Suprapubic skin (tissue), 4 donors: ENCODE results near the gene MAD1L1. TPM values are rescaled to one million over a fixed set of nuclear protein-coding genes. Genes with fewer than 3 reads are reported as not detected.
"Not testable (repeated sequence)": the region's sequence is repeated elsewhere in the genome, so short reads cannot be mapped to it uniquely, and the experiment has no call there.

Source experiments
- DNase-seq, 2 donors: peaks; one replicate each; pipeline ENCODE4 v3.0.0-alpha.2; 2019; ENCODE audit warnings: low spot score in 2 of 2
- H3K27ac ChIP-seq: fragments of 200-600 bp; sonication (generic); one replicate; pipeline ENCODE4 v1.5.1; 2019
- H3K27me3 ChIP-seq: fragments of 200-600 bp; sonication (generic); one replicate; pipeline ENCODE4 v1.5.1; 2019
- H3K36me3 ChIP-seq: fragments of 200-600 bp; sonication (generic); one replicate; pipeline ENCODE4 v1.5.1; 2019
- H3K4me1 ChIP-seq: fragments of 200-600 bp; sonication (generic); one replicate; pipeline ENCODE4 v1.5.1; 2019
- H3K4me3 ChIP-seq: fragments of 200-600 bp; sonication (generic); one replicate; pipeline ENCODE4 v1.5.1; 2019; ENCODE audit warnings: mild to moderate bottlenecking
- H3K9me3 ChIP-seq: fragments of 200-600 bp; sonication (generic); one replicate; pipeline ENCODE4 v1.5.1; 2019
- EP300 ChIP-seq: sonication (generic); formaldehyde crosslinking; IDR thresholded peaks from one replicate; pipeline ENCODE4 v1.6.1; 2017; ENCODE audit warnings: antibody characterized with exemption
- POLR2A ChIP-seq, 2 donors: fragments of 450-650 bp; IDR thresholded peaks; one replicate each; pipeline ENCODE4 v1.6.1; 2017; ENCODE audit warnings: antibody characterized with exemption in 2 of 2, mild to moderate bottlenecking in 2 of 2, moderate library complexity in 2 of 2
- POLR2AphosphoS5 ChIP-seq, 3 donors: sonication (generic); formaldehyde crosslinking; IDR thresholded peaks; one replicate each; pipeline ENCODE4 v1.6.1; 2017; ENCODE audit warnings: antibody characterized with exemption in 3 of 3
- WGBS: methylation state at CpG from one replicate; pipeline ENCODE4 v1.1.5; 2018; 5-methylcytosine and 5-hydroxymethylcytosine counted together
- total RNA-seq, 4 donors: library from RNA; depleted of rRNA; stranded (reverse); fragments of >200 nt; gene quantifications; one replicate each; pipeline ENCODE4 v1.1.0, GENCODE V29; 2016
- TF ChIP-seq, protein P1 (sequence below), 2 donors: fragments of 200-600 bp in 1 of 2; fragments of 450-650 bp in 1 of 2; sonication (generic) in 1 of 2; IDR thresholded peaks; one replicate each; pipeline ENCODE4 v1.5.1; 2016 to 2019; ENCODE audit warnings: antibody characterized with exemption in 2 of 2, mild to moderate bottlenecking in 1 of 2, moderate library complexity in 1 of 2

The MAD1L1 gene
- total RNA-seq, 4 donors from 2014 or later = 53.2 to 69.8 (median 62.2) TPM

DNA sequence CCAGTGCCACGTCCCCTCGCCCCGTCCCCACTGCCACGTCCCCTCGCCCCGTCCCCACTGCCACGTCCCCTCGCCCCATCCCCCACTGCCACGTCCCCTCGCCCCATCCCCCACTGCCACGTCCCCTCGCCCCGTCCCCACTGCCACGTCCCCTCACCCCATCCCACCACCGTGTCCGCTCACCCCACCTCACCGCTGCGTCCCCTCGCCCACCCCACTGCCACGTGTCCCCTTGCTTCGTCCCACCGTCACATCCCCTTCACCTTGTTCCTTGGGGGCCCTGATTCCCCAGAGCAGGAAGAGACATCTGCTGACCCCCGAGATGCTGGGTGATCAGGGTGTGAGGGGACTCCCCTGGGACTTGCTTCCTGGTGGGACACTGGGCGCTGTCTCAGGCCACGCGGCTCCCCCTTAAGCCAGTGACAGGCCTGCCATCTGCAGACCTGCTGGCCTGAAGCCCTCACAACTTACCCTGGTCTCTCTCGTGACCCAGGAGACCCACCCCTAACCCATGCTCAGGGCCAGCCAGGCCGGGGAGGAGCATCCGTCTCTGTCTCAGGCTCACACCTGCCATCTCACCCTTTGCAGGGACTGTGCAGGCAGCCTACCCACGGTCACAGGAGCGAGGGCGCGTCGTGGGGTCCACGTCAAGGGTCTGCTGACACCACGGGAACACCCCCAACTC, 302.2 kb downstream of the MAD1L1 start:
- Histone ChIP-seq H3K9me3 (no peaks in the 10 kb centered on the region), H3K4me1 (no peaks in the 10 kb centered on the region), H3K4me3 (no peak overlapping the region), H3K27me3 (no peaks in the 10 kb centered on the region), H3K36me3 (peaks cover 4% of the 10 kb centered on the region), H3K27ac (no peak overlapping the region)
- 96% methylated on average over 8 of the region's 36 CpGs for WGBS
- DNase-seq = no peak
- TF ChIP-seq POLR2AphosphoS5 (IDR thresholded peaks at IDR 0.05) (no peak), EP300 (no peak), POLR2A (IDR thresholded peaks at IDR 0.05) (no peak)
- TF ChIP-seq, protein P1, sequence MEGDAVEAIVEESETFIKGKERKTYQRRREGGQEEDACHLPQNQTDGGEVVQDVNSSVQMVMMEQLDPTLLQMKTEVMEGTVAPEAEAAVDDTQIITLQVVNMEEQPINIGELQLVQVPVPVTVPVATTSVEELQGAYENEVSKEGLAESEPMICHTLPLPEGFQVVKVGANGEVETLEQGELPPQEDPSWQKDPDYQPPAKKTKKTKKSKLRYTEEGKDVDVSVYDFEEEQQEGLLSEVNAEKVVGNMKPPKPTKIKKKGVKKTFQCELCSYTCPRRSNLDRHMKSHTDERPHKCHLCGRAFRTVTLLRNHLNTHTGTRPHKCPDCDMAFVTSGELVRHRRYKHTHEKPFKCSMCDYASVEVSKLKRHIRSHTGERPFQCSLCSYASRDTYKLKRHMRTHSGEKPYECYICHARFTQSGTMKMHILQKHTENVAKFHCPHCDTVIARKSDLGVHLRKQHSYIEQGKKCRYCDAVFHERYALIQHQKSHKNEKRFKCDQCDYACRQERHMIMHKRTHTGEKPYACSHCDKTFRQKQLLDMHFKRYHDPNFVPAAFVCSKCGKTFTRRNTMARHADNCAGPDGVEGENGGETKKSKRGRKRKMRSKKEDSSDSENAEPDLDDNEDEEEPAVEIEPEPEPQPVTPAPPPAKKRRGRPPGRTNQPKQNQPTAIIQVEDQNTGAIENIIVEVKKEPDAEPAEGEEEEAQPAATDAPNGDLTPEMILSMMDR (IDR thresholded peaks at IDR 0.05) = no peak

DNA sequence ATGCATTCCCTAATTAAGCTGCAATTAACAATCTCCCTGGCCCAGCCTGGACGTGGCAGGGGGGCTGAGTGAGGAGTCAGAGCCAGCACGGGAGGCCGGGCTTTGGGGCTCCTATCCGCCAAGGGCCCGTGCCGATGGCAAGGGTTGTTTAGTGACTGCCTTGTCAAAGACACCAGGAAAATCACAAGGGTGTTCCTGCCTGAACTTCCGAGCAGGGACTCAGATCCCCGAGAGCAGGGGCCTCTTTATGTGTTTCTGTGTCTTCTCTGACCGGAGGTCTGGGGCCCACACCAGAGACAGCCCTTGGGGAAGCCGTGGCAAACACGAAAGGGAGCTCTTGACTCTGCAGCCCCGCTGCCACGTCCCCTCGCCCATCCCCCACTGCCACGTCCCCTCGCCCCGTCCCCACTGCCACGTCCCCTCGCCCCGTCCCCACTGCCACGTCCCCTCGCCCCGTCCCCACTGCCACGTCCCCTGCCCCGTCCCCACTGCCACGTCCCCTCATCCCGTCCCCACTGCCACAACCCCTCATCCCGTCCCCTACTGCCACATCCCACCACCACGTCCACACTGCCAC, 303.3 kb downstream of the MAD1L1 start:
- not testable (repeated sequence) for H3K4me3 ChIP-seq, H3K27ac ChIP-seq
- WGBS = 100% methylated on average over 7 of the region's 29 CpGs

DNA sequence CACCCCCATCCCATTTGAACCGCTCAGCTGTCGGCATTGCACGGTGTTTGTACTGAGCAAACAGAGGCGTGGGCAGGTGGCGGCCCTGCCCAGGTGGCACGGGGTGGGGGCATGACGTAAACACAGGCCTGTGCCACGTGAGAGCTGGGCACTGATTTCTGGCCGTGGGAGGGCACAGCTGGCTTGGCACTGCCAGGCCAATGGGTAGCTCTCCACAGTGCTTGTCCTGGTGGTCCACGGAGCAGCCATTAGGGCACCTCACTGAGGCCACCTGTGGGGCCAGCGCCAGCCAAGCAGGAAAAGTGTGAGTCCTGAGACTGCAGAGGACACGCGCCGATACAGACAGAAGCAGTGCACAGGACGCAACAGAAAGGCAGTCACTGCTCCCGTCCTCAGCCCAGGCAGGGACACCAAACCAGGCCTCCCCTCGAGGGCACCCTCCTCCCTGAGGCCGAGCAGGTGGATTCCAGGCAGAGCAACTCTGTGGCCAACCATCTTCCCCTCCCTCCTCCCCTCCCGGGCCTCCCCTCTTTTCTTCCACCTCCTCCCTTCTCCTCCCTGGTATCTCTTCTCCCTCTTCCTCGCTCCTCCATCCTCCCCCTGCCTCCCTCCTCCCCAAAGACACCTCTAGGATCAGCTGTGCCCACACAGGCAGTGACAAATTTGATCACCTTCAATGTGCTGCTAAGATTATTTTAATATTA, 303.9 kb downstream of the MAD1L1 start:
- TF ChIP-seq, protein P1 (IDR thresholded peaks at IDR 0.05) = no peak
- TF ChIP-seq POLR2AphosphoS5 (IDR thresholded peaks at IDR 0.05) (no peak), POLR2A (IDR thresholded peaks at IDR 0.05) (no peak), EP300 (no peak)
- WGBS = 91% methylated on average over 11 of the region's 20 CpGs
- Histone ChIP-seq H3K36me3 (peaks cover 4% of the 10 kb centered on the region), H3K9me3 (no peaks in the 10 kb centered on the region), H3K4me3 (no peak overlapping the region), H3K27ac (no peak overlapping the region), H3K27me3 (no peaks in the 10 kb centered on the region), H3K4me1 (no peaks in the 10 kb centered on the region)
- DNase-seq = no peak

More for the DNA sequence above, 303.3 kb downstream of the MAD1L1 start:
- not testable (repeated sequence) for H3K36me3 ChIP-seq, H3K9me3 ChIP-seq, DNase-seq, H3K4me1 ChIP-seq, H3K27me3 ChIP-seq

DNA sequence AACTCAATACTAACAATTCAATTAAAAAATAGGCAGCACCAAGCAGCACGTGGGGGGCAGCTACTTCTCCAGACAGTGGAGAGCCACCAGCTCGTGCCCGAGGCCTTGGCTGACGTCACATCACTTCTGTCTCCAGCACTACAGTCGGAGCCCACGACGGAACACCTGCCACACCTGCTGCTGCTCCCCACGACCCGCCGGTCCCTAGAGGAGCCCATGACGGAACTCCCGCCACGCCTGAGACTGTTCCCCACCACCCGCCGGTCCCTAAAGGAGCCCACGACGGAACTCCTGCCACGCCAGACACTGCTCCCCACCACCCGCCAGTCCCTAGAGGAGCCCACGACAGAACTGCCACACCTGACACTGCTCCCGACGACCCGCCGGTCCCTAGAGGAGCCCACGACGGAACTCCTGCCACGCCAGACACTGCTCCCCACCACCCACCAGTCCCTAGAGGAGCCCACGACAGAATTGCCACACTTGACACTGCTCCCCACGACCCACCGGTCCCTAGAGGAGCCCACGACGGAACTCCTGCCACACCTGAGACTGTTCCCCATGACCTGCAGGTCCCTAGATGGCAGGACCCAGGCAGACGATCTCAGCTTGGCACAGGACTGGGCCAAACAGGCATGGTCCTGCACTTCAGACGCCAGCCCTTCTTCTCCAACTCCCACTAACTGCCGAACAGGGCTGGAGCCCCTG, 304.7 kb downstream of the MAD1L1 start:
- no peaks in the 10 kb centered on the region for H3K27me3 ChIP-seq
- H3K4me3 ChIP-seq = no peak overlapping the region
- no peaks in the 10 kb centered on the region for H3K4me1 ChIP-seq
- WGBS = 84% methylated on average over 34 of the region's 35 CpGs
- H3K9me3 ChIP-seq = no peaks in the 10 kb centered on the region
- DNase-seq = no peak
- TF ChIP-seq POLR2AphosphoS5 (IDR thresholded peaks at IDR 0.05) = no peak
- TF ChIP-seq POLR2A (IDR thresholded peaks at IDR 0.05) = no peak
- TF ChIP-seq EP300 = no peak
- TF ChIP-seq, protein P1 (IDR thresholded peaks at IDR 0.05) = no peak
- H3K36me3 ChIP-seq = peaks cover 4% of the 10 kb centered on the region
- H3K27ac ChIP-seq = no peak overlapping the region

DNA sequence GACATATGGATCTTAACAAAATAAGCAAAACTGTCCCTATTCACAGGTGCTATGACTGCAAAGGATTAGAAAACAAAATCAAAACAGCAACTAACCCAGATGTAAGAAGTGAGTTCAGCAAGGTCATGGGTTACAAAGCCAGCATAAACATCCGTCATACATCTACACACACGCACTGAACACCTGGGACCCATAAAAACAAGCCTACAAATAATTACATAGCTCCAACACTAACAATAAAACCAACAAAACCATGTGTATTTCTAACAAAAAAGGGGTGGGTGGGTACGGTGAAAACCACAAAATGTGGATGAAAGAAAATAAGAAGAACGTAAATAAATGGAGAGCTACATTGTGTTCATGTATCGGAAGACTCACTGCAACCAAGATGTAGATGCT, 305.8 kb downstream of the MAD1L1 start:
- H3K36me3 ChIP-seq = peaks cover 4% of the 10 kb centered on the region
- TF ChIP-seq POLR2A (IDR thresholded peaks at IDR 0.05) = no peak
- TF ChIP-seq EP300 = no peak
- TF ChIP-seq, protein P1 (IDR thresholded peaks at IDR 0.05) = no peak
- TF ChIP-seq POLR2AphosphoS5 (IDR thresholded peaks at IDR 0.05) = no peak
- no peak for DNase-seq
- no peak overlapping the region for H3K27ac ChIP-seq
- no peaks in the 10 kb centered on the region for H3K9me3 ChIP-seq
- peaks cover 8% of the 10 kb centered on the region for H3K4me1 ChIP-seq
- WGBS = 86% methylated on average over 5 of the region's 5 CpGs
- H3K4me3 ChIP-seq = no peak overlapping the region
- no peaks in the 10 kb centered on the region for H3K27me3 ChIP-seq
